ENCODE measurements around the gene ZNF281.

Gene ZNF281

GRCh38 chr1:200378096-200378495, 31.7 kb downstream of the ZNF281 start:
- no peak overlapping the region for H3K4me3 ChIP-seq (ENCODE audit: insufficient read length, low read depth)
- no peaks in the 10 kb centered on the region for H3K9me3 ChIP-seq (ENCODE audit: insufficient read depth, low read length)
- H3K4me1 ChIP-seq (ENCODE audit: insufficient read depth, insufficient read length), result no peaks in the 10 kb centered on the region
- TF ChIP-seq ZNF274 (IDR thresholded peaks at IDR 0.05; ENCODE audit: low read depth, low read length), result no peak
- TF ChIP-seq YY1 (IDR thresholded peaks at IDR 0.05; ENCODE audit: insufficient read depth, insufficient read length), result no peak
- no peak for TF ChIP-seq SUZ12 (IDR thresholded peaks at IDR 0.05; ENCODE audit: extremely low read depth, insufficient read depth, insufficient read length)
- no peaks in the 10 kb centered on the region for H3K27me3 ChIP-seq (ENCODE audit: insufficient read depth, insufficient read length)
- no peak for DNase-seq (ENCODE audit: low read depth, low spot score)
- no peak overlapping the region for H3K9ac ChIP-seq (ENCODE audit: insufficient read length, low read depth)
- H3K36me3 ChIP-seq (ENCODE audit: insufficient read depth, insufficient read length, low read length), result no peaks in the 10 kb centered on the region

GRCh38 chr1:200376528-200376927, 33.3 kb downstream of the ZNF281 start:
- Histone ChIP-seq H3K4me3 (ENCODE audit: insufficient read length, low read depth) (no peak overlapping the region), H3K27me3 (ENCODE audit: insufficient read depth, insufficient read length) (no peaks in the 10 kb centered on the region), H3K4me1 (ENCODE audit: insufficient read depth, insufficient read length) (peaks cover 3% of the 10 kb centered on the region), H3K9me3 (ENCODE audit: insufficient read depth, low read length) (no peaks in the 10 kb centered on the region), H3K36me3 (ENCODE audit: insufficient read depth, insufficient read length, low read length) (no peaks in the 10 kb centered on the region), H3K9ac (ENCODE audit: insufficient read length, low read depth) (no peak overlapping the region)
- TF ChIP-seq ZNF274 (IDR thresholded peaks at IDR 0.05; ENCODE audit: low read depth, low read length), result no peak
- no peak for TF ChIP-seq YY1 (IDR thresholded peaks at IDR 0.05; ENCODE audit: insufficient read depth, insufficient read length)
- no peak for TF ChIP-seq SUZ12 (IDR thresholded peaks at IDR 0.05; ENCODE audit: extremely low read depth, insufficient read depth, insufficient read length)
- no peak for DNase-seq (ENCODE audit: low read depth, low spot score)

GRCh38 chr1:200374569-200375295, 35.1 kb downstream of the ZNF281 start:
- no peak for DNase-seq (ENCODE audit: low read depth, low spot score)
- TF ChIP-seq YY1 (IDR thresholded peaks at IDR 0.05; ENCODE audit: insufficient read depth, insufficient read length), result no peak
- peaks cover 4% of the 10 kb centered on the region for H3K36me3 ChIP-seq (ENCODE audit: insufficient read depth, insufficient read length, low read length)
- peak overlapping the region; percentile 9 for H3K4me3 ChIP-seq (ENCODE audit: insufficient read length, low read depth)
- H3K9ac ChIP-seq (ENCODE audit: insufficient read length, low read depth), result peak overlapping the region; percentile 13
- H3K9me3 ChIP-seq (ENCODE audit: insufficient read depth, low read length), result no peaks in the 10 kb centered on the region
- no peaks in the 10 kb centered on the region for H3K27me3 ChIP-seq (ENCODE audit: insufficient read depth, insufficient read length)
- H3K4me1 ChIP-seq (ENCODE audit: insufficient read depth, insufficient read length), result peaks cover 3% of the 10 kb centered on the region

GRCh38 chr1:200373811-200374231, 36.0 kb downstream of the ZNF281 start:
- TF ChIP-seq YY1 (IDR thresholded peaks at IDR 0.05; ENCODE audit: insufficient read depth, insufficient read length), result no peak
- no peak for TF ChIP-seq SUZ12 (IDR thresholded peaks at IDR 0.05; ENCODE audit: extremely low read depth, insufficient read depth, insufficient read length)
- TF ChIP-seq ZNF274 (IDR thresholded peaks at IDR 0.05; ENCODE audit: low read depth, low read length), result no peak
- H3K36me3 ChIP-seq (ENCODE audit: insufficient read depth, insufficient read length, low read length), result peaks cover 10% of the 10 kb centered on the region
- H3K27me3 ChIP-seq (ENCODE audit: insufficient read depth, insufficient read length), result no peaks in the 10 kb centered on the region
- H3K9ac ChIP-seq (ENCODE audit: insufficient read length, low read depth), result peak overlapping the region; percentile 76
- H3K4me3 ChIP-seq (ENCODE audit: insufficient read length, low read depth), result peak overlapping the region; percentile 49
- peaks cover 7% of the 10 kb centered on the region for H3K4me1 ChIP-seq (ENCODE audit: insufficient read depth, insufficient read length)
- peak; percentile 70 for DNase-seq (ENCODE audit: low read depth, low spot score)
- no peaks in the 10 kb centered on the region for H3K9me3 ChIP-seq (ENCODE audit: insufficient read depth, low read length)

GRCh38 chr1:200372885-200373181, 37.0 kb downstream of the ZNF281 start:
- peak overlapping the region; percentile 14 for H3K9ac ChIP-seq (ENCODE audit: insufficient read length, low read depth)
- peak overlapping the region; percentile 49 for H3K4me3 ChIP-seq (ENCODE audit: insufficient read length, low read depth)
- H3K27me3 ChIP-seq (ENCODE audit: insufficient read depth, insufficient read length), result no peaks in the 10 kb centered on the region
- TF ChIP-seq ZNF274 (IDR thresholded peaks at IDR 0.05; ENCODE audit: low read depth, low read length), result no peak
- no peak for TF ChIP-seq SUZ12 (IDR thresholded peaks at IDR 0.05; ENCODE audit: extremely low read depth, insufficient read depth, insufficient read length)
- no peak for TF ChIP-seq YY1 (IDR thresholded peaks at IDR 0.05; ENCODE audit: insufficient read depth, insufficient read length)
- DNase-seq (ENCODE audit: low read depth, low spot score), result no peak
- peaks cover 16% of the 10 kb centered on the region for H3K36me3 ChIP-seq (ENCODE audit: insufficient read depth, insufficient read length, low read length)
- peaks cover 12% of the 10 kb centered on the region for H3K4me1 ChIP-seq (ENCODE audit: insufficient read depth, insufficient read length)
- H3K9me3 ChIP-seq (ENCODE audit: insufficient read depth, low read length), result no peaks in the 10 kb centered on the region

- TF ChIP-seq YY1 (IDR thresholded peaks at IDR 0.05; ENCODE audit: insufficient read depth, insufficient read length) (no peak), SUZ12 (IDR thresholded peaks at IDR 0.05; ENCODE audit: extremely low read depth, insufficient read depth, insufficient read length) (no peak), ZNF274 (IDR thresholded peaks at IDR 0.05; ENCODE audit: low read depth, low read length) (no peak)
- peak overlapping the region; percentile 14 for H3K9ac ChIP-seq (ENCODE audit: insufficient read length, low read depth)
- H3K9me3 ChIP-seq (ENCODE audit: insufficient read depth, low read length), result no peaks in the 10 kb centered on the region
- H3K27me3 ChIP-seq (ENCODE audit: insufficient read depth, insufficient read length), result no peaks in the 10 kb centered on the region
- H3K4me1 ChIP-seq (ENCODE audit: insufficient read depth, insufficient read length), result peaks cover 14% of the 10 kb centered on the region
- peak overlapping the region; percentile 49 for H3K4me3 ChIP-seq (ENCODE audit: insufficient read length, low read depth)
- DNase-seq (ENCODE audit: low read depth, low spot score), result no peak
- H3K36me3 ChIP-seq (ENCODE audit: insufficient read depth, insufficient read length, low read length), result peaks cover 19% of the 10 kb centered on the region
Measured at GRCh38 chr1:200372095-200372884, 37.5 kb downstream of the ZNF281 start.

- H3K4me3 ChIP-seq (ENCODE audit: insufficient read length, low read depth), result no peak overlapping the region
- H3K36me3 ChIP-seq (ENCODE audit: insufficient read depth, insufficient read length, low read length), result peaks cover 24% of the 10 kb centered on the region
- no peaks in the 10 kb centered on the region for H3K27me3 ChIP-seq (ENCODE audit: insufficient read depth, insufficient read length)
- DNase-seq (ENCODE audit: low read depth, low spot score), result no peak
- peaks cover 19% of the 10 kb centered on the region for H3K4me1 ChIP-seq (ENCODE audit: insufficient read depth, insufficient read length)
- peak overlapping the region; percentile 43 for H3K9ac ChIP-seq (ENCODE audit: insufficient read length, low read depth)
- TF ChIP-seq SUZ12 (IDR thresholded peaks at IDR 0.05; ENCODE audit: extremely low read depth, insufficient read depth, insufficient read length) (no peak), YY1 (IDR thresholded peaks at IDR 0.05; ENCODE audit: insufficient read depth, insufficient read length) (no peak)
- H3K9me3 ChIP-seq (ENCODE audit: insufficient read depth, low read length), result no peaks in the 10 kb centered on the region
Measured at GRCh38 chr1:200369706-200370105, 40.1 kb downstream of the ZNF281 start.
